Caki2 (cell line): ENCODE results near the gene FBN1. TPM values are rescaled to one million over a fixed set of nuclear protein-coding genes. Genes with fewer than 3 reads are reported as not detected.

ENCODE experiments used
- DNase-seq: peaks from one replicate; pipeline ENCODE4 v3.0.0-alpha.2; 2015; ENCODE audit warnings: low read depth
- in situ Hi-C: cut with HindIII; loops from 2 replicates; pipeline ENCODE4 v1.10.0; 2016; ENCODE audit warnings: low sequenced_read_pairs, low pct_unique_long_range_greater_than_20kb, mixed read lengths
- total RNA-seq: library from RNA; depleted of rRNA; stranded (reverse); fragments of >200 nt; shearing (Covaris generic); gene quantifications from 2 replicates; pipeline ENCODE4 v1.2.3, GENCODE V29; 2014; ENCODE audit warnings: low replicate concordance

FBN1 gene
- total RNA-seq, 1 experiment from 2014 or later = 22.5 TPM

DNA sequence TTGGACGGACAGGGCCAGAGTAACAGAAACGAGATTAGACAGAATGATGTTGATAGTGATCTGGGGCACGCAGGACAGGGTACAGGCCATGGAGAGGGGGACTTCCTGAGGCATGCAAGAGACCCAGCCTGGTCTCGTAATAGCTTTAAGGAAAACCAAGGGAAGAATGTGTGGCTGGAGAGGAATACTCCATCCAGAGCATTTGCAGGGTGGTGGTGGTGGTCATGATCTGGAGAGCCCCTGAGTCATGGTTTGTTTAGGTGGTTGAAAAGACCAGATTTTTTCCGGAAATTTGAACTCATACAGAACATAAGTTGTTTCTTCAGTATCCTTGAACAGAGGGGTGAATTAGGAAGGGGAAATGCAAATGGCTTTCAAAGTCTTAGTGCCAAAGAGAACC is 175.8 kb downstream of the FBN1 start:
- DNase-seq = no peak
- in situ Hi-C loops = no loop called here

- no peak for DNase-seq
- in situ Hi-C loops = no loop called here
These were observed 176.2 kb downstream of the FBN1 start for GRCh38 chr15:48469271-48469670.

DNA sequence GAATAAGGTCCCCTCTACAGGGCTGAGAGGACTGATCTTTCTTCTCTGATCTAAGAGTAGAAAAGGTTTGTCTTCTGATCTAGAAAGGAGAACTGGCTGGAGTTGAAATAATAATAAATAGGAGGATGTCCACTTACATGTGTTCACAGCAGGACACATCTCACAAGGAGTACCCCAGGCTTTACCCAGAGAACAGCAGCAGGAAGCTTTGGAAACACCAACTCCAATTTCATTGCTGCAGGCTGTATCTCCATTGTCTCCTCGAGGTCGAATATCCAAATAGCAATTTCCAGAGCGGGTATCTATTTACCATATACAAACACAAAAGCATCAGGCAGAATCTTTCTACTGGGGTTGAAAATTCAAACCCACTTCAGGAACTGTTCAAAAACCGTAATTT is 177.7 kb downstream of the FBN1 start:
- no peak for DNase-seq
- in situ Hi-C loops = no loop called here

DNA sequence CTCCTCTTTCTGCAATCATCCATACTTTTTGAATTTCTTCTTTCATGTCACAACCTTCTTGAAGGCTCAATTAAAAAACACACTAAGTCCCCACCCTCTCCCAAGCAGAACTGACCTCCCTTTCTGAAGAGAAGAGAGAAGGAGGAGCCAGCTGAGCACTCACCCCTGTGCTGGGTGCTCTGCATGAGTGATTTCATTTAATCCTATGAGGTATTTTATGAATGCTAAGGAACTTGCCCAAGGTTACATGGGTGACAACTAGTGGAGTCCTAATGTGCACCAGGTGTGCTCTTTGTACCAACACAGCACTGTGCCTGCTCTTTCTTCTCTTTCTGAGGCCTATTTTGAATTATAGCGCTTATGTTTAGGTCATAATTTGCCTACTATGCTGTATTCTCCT is 178.7 kb downstream of the FBN1 start:
- DNase-seq = peak; percentile 45
- in situ Hi-C loops = no loop called here

DNA sequence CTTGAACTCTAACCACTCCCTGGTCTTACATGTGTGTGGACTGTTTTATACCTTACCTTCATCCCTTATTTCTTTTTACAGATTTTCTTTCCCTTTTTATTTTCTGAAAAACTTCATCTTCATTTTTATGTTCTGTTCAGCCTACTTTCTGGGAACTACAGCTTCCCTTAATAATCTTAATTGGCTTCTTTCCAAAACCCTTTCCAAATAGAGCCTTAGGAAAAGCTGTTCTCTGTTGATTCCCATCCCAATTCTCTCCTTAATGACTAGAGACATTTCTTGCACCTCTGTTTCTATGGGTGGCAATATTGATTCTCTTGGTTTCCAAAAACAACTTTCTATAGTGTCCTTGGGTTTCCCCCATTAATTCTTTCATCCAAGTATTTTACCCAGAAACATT is 179.4 kb downstream of the FBN1 start:
- in situ Hi-C loops = no loop called here
- DNase-seq = no peak

DNA sequence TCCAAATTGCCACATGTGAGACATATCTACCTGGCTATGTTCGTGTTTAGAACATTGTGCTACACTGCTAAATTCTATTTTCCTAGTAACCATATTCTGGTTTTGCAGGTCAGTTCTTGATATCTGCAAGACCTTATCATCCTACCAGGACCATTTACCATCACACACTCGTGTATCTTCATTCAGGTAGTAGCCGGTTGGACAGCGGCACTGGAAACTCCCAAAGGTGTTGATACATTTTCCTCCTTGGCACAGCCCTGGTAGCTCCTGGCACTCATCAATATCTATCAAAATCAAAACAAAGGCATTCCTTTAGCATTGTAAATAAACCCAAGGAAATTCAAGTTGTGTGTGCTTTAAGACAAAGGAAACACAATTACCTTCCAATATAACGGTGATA is 180.1 kb downstream of the FBN1 start:
- in situ Hi-C loops = no loop called here
- no peak for DNase-seq

GRCh38 chr15:48463366-48463880 is 182.1 kb downstream of the FBN1 start:
- DNase-seq = no peak
- in situ Hi-C loops = no loop called here

DNA sequence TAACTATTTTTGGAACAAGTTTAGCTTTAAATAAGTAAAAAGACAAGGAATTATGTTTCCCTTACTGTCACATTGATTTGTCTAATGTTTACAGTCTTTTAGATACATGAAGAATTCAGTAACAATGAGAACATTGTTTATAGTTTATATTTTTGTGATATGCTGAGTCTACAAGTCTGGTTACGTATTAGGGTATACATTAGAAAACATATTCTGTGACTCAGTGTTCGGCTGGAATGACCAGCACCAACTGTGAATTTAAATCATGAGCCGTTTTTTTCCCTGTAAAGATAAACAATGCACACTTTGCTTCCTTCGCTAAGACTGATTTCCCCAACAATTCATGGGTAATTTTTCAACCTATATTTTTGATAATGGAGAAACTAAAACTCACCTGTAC is 182.8 kb downstream of the FBN1 start:
- DNase-seq = no peak
- in situ Hi-C loops = no loop called here

GRCh38 chr15:48459571-48460442 is 185.7 kb downstream of the FBN1 start:
- peak; percentile 25 for DNase-seq
- in situ Hi-C loops = no loop called here

GRCh38 chr15:48458876-48459275 is 186.6 kb downstream of the FBN1 start:
- in situ Hi-C loops = no loop called here
- no peak for DNase-seq

DNA sequence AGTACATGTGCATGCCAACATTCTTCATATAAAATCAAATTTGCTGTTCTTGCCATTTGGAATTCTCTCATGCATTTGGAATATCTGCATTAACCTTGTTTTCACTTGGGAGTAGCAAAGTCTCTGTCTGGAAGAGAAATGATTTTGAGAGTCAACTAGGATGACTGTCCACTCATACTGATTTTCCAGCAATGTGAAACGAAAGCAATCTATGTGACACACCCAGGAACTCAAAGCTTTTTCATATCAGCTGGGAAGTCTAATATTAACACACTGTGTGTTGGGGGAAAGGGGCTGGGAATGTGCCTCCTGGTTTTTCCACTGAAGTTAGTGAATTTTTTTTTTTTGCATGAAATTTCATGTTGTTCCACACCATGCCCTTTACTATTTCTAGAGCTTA is 189.4 kb downstream of the FBN1 start:
- in situ Hi-C loops = no loop called here
- no peak for DNase-seq

DNA sequence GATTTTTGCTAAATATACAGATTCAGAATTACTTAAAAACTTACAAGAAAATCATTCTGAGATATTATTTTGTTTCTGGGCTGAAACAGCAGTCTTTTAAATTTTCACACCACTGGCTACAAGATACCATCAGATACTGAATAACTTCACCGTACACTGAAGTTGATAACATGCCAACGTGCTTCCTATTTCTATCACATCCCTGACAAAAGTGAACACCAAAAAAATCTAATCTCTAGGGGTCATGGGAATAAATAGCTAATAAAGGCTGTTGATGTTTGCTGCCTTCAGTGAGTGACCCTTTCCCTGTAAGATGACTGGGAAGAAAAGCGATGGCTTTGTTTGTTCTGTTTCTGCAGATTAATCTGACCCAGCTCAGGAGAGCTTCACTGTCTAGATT is 193.8 kb downstream of the FBN1 start:
- DNase-seq = no peak
- in situ Hi-C loops = no loop called here

DNA sequence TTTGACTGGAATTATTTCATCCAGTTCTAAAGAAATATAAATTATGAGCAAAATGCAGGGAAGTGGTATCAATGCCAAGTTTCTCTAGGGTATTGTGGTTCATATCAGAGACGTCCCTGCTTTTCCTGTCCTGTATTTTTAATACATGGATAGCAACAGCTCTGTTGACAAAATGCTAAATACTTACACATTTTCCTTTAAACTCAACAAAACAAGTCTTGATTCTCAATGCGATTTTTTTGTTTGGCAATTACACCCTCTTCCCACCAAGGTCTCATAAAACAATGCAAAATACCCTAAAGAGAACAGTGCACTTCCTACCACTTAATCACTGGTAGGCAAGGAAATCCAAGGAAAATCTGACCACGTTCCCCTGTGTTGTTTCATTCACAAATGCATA is 194.3 kb downstream of the FBN1 start:
- no peak for DNase-seq
- in situ Hi-C loops = no loop called here

- in situ Hi-C loops = no loop called here
- no peak for DNase-seq
These were observed 195.8 kb downstream of the FBN1 start for GRCh38 chr15:48449734-48450133.

DNA sequence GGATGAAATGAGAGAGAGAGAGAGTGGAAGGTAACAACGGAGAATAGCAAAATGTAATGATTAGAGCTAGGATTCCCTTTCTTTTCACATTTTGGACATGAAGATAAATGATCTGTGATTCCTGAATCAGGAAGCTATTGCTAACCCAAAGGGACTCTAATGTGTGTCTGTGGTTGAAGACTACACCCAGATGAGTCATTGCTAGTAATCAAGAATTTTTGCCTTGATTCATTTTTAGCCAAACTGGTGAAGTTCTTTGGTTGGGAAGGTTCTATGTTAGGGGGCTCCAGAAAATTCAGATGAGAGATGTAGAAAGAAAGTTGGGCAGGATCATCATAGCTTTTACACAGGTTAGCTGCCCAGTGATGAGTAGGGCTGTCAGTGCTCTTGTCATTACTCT is 197.9 kb downstream of the FBN1 start:
- in situ Hi-C loops = no loop called here
- DNase-seq = no peak

DNA sequence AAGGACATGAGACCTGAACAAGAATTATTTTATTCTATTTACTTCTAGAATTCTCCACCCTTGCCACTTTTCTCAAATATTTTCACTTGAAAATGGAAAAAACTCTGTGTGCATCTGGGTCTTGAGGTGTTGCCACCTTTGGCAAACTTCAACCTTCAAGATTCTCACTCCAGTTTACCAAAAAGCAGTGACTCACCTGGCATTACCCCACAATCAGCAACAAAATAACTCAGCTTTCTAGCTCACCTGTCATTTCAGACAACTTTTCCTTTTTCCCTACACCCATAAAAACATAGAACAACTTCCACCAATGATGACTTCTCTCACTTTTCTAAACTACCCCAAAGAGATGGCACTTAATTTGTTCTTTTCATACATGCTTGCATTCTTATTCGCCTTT is 198.5 kb downstream of the FBN1 start:
- DNase-seq = no peak
- in situ Hi-C loops = no loop called here

GRCh38 chr15:48442011-48442410 is 203.5 kb downstream of the FBN1 start:
- DNase-seq = no peak
- in situ Hi-C loops = no loop called here

DNA sequence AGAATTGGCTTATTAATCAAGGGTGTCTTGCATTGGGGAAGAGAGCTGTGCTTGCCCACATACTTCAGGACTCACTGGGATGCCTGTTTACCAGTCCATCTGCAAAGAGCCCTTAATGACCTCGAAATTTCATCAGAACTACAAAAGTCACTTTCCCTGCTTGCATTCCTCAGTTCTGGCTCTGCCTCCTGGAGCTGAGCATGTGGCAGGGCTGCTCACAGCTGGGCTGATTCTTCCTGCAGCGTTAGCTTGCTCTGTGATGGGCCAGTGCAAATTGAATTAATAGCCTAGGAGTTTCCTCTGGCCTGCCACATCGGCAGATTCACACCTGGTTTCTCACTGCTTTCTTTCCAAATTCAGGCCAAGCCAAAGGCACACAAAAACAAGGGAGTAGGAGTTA is 205.4 kb downstream of the FBN1 start:
- no peak for DNase-seq
- in situ Hi-C loops = no loop called here

- in situ Hi-C loops = no loop called here
These were observed 208.3 kb downstream of the FBN1 start for GRCh38 chr15:48437178-48437577.

GRCh38 chr15:48435321-48435720 is 210.2 kb downstream of the FBN1 start:
- in situ Hi-C loops = no loop called here

More at GRCh38 chr15:48437178-48437577, 208.3 kb downstream of the FBN1 start:
- no peak for DNase-seq

More at GRCh38 chr15:48435321-48435720, 210.2 kb downstream of the FBN1 start:
- DNase-seq = no peak
